Mesodermal cell (in vitro differentiated cells): ENCODE measurements around the gene ZDHHC24.
"Not testable (repeated sequence)": the region's sequence is repeated elsewhere in the genome, so short reads cannot be mapped to it uniquely, and the experiment has no call there.

Source experiments
- H3K27ac ChIP-seq: 2 replicates; pipeline ENCODE4 v1.7.0; 2013; ENCODE audit warnings: mild to moderate bottlenecking, low read depth, low read length, moderate library complexity; ENCODE audit not compliant: severe bottlenecking
- H3K36me3 ChIP-seq: 2 replicates; pipeline ENCODE4 v1.7.1; 2013; ENCODE audit warnings: mild to moderate bottlenecking, low read length, moderate library complexity; ENCODE audit not compliant: control insufficient read depth, insufficient read depth
- H3K4me1 ChIP-seq: one replicate; pipeline ENCODE4 v1.7.1; 2013; ENCODE audit warnings: mild to moderate bottlenecking, low read length; ENCODE audit not compliant: insufficient read depth, control insufficient read depth, poor library complexity, severe bottlenecking
- H3K4me3 ChIP-seq: 2 replicates; pipeline ENCODE4 v1.7.0; 2013; ENCODE audit warnings: low read length, control low read depth, mild to moderate bottlenecking; ENCODE audit not compliant: insufficient read depth, poor library complexity, severe bottlenecking; ENCODE audit errors: extremely low read depth
- H3K9me3 ChIP-seq: 2 replicates; pipeline ENCODE4 v1.7.1; 2013; ENCODE audit warnings: mild to moderate bottlenecking, low read length, moderate library complexity; ENCODE audit not compliant: control insufficient read depth
- WGBS, 2 experiments: methylation state at CpG; one replicate each; pipeline ENCODE4 v1.1.5; 2013; ENCODE audit warnings: missing lambda C conversion rate in 2 of 2; ENCODE audit not compliant: insufficient coverage in 2 of 2; 5-methylcytosine and 5-hydroxymethylcytosine counted together

Gene ZDHHC24

DNA sequence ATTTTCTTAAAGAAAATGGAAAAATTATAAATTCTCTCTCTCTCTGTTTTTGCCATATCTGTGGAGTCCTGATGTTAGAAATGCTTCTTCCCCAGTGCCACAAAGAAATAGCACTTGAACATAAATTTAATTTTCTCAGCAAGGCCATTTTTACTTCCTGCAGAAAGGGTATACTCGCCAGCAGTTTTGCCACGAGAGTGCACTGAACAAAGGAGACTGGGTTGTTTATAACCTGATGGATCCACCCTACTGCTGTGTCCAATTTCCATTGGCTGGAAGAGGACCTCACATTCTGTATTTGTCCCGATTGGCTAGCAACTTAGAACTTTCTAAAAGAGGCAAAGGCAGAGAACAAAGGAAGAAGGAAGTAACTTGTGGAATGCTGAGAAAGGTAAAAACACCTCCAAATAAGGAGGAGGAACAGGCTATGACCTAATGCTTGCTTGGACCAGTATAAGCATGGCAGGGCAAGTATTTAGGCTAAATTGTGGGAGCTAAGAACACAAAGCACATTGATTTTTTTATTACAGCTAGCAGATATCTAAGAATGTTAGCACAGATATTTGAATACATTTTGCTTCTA is 36.8 kb upstream of the ZDHHC24 start:
- not testable (repeated sequence) for H3K9me3 ChIP-seq, H3K4me1 ChIP-seq, H3K27ac ChIP-seq, H3K4me3 ChIP-seq, H3K36me3 ChIP-seq
- 89 to 93% methylated on average over 2 to 3 of the region's 3 CpGs for WGBS, 2 experiments

DNA sequence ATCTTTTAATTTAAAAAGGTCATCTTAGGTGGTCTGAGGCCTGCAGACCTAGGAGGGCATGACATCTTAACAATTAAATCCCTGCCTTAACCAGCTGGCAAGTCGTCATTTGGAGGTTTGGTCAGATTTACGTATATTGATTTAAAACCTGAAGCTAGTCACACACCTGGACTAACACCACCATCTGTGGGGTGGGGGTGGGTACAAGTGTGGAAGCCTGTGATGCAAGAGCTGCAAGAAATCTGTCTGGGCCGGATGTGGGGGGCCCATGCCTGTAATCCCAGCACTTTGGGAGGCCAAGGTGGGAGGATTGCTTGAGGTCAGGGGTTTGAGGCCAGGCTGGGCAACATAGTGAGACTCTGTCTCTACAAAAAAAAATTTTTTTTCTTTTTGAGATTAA is 35.4 kb upstream of the ZDHHC24 start:
- no peaks in the 10 kb centered on the region for H3K4me1 ChIP-seq
- H3K4me3 ChIP-seq, result no peak overlapping the region
- peaks cover 3% of the 10 kb centered on the region for H3K9me3 ChIP-seq
- no peak overlapping the region for H3K27ac ChIP-seq
- 70 to 83% methylated on average over 1 of the region's 3 CpGs for WGBS, 2 experiments
- no peaks in the 10 kb centered on the region for H3K36me3 ChIP-seq

DNA sequence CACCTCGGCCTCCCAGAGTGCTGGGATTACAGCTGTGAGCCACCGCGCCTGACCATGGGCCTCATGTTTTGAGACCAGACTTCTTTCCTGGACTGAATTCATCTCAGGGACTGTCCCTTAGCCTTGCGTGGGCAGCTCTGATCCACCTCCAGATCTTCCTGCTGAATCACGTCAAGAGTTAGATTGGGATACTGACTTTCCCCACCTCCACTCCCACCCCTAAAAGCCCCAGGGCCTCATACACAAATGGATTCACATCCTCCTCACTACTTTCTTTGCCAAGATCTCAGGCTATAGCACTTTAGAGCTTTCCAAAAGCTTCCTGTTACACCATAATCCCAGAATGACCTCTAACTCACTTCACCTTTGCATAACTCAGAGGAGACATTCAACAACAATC is 35.0 kb upstream of the ZDHHC24 start:
- no peaks in the 10 kb centered on the region for H3K36me3 ChIP-seq
- no peaks in the 10 kb centered on the region for H3K4me1 ChIP-seq
- no peak overlapping the region for H3K27ac ChIP-seq
- 89 to 92% methylated on average over 5 of the region's 5 CpGs for WGBS, 2 experiments
- H3K9me3 ChIP-seq, result peaks cover 3% of the 10 kb centered on the region
- H3K4me3 ChIP-seq, result no peak overlapping the region

DNA sequence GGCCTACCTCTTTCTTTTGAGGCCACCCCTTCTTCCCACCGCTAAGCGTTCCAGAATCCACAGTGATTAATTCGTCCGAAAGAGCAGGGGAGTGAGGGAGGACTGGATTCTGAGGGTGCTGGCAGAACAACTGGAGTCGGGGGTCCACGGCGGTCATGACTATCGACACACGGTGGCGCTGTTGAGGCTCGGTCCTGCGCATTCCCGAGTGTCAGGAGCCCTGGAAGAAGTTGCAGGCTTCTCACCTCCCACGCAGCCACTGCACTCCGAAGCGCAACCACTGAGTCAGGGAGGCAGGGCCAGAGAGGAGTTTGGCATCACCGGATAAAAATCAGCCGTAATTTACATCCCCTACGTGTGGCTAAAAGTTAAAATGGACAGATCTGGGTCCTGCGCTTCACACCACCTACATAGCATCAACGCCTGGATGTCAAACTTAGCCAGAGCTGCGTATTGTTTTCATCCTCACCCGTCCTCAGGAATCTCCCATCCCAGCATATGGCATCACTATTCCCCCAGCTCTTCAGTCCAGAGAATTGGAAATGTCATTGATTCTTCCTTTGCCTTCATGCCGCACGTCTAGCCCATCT is 33.3 kb upstream of the ZDHHC24 start:
- H3K4me1 ChIP-seq, result no peaks in the 10 kb centered on the region
- no peak overlapping the region for H3K27ac ChIP-seq
- H3K9me3 ChIP-seq, result peaks cover 3% of the 10 kb centered on the region
- H3K4me3 ChIP-seq, result no peak overlapping the region
- H3K36me3 ChIP-seq, result no peaks in the 10 kb centered on the region
- WGBS, 2 experiments, result 29 to 34% methylated on average over 18 to 23 of the region's 25 CpGs

DNA sequence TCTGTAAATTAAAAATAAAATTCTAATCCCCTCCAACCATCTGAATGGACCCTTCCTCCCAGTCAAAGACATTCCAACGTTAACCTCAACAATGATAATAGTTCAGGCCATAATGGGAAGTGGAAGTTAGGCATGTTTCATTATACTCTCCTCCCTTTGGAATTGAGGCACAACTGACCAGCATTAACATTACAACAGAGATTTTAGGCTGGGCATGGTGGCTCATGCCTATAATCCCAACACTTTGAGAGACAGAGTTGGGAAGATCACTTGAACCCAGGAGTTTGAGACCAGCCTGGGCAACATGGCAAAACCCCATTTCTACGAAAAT is 25.0 kb upstream of the ZDHHC24 start:
- Histone ChIP-seq H3K4me1 (no peaks in the 10 kb centered on the region), H3K36me3 (no peaks in the 10 kb centered on the region), H3K4me3 (no peak overlapping the region), H3K27ac (peak overlapping the region; percentile 53), H3K9me3 (no peaks in the 10 kb centered on the region)
- 93 to 100% methylated on average over 1 of the region's 2 CpGs for WGBS, 2 experiments

DNA sequence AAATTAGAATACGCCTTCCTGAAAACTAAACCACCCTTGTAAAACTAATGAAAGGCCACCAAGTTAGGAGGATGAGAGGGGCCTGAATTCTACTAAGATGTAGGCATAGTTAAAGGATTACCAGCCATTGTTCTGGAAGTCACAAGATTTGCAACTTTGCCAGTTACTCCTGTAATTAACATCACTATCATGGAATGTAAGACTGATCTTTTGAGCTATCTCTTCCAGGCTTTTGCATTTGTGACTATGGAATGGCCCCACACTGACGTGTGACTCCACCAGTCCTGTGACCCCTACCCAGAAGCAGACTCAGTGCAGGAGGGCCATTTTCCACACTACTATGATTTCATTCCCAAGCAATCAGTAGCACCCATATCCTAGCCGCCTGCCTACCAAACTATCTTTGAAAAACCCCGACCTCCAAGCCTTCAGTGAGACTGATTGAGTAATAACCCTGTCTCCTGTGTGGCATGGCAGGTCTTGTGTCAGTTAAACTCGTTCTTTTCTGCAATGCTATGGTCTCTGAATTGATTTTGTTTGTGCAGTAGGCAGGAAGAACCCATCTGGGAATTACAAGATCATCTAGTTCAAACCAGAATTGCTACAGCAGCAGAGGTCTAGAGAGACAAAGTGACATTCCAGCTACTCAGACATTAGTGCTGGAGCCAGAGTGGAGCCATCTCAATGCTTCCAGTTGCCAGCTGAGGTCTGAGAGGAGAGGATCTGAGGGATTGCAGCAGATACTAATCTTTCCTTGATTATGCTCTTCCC is 24.4 kb upstream of the ZDHHC24 start:
- Histone ChIP-seq H3K9me3 (no peaks in the 10 kb centered on the region), H3K4me3 (no peak overlapping the region), H3K36me3 (no peaks in the 10 kb centered on the region), H3K27ac (peak overlapping the region; percentile 53), H3K4me1 (no peaks in the 10 kb centered on the region)
- 38 to 40% methylated on average over 1 to 2 of the region's 5 CpGs for WGBS, 2 experiments

DNA sequence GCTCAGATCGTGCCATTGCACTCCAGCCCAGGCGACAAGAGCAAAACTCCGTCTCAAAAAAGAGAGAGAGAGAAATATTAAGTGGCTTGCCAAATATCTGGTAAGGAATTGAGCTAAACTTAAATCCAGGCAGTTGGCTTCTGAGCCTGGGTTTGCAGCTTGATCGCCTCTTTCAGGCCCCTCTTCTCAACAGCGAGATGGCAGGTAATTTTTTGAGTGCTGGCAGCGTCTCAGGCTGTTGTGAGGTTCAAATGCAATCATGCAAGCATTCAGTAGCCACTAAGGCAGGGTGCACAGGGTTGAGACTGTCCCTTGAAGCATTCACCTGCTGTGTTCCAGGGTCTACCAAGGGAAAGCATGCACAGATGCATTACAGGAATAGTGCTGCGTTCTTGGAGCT is 23.2 kb upstream of the ZDHHC24 start:
- H3K4me3 ChIP-seq, result no peak overlapping the region
- H3K4me1 ChIP-seq, result no peaks in the 10 kb centered on the region
- WGBS, 2 experiments, result 91 to 93% methylated on average over 7 of the region's 7 CpGs
- H3K36me3 ChIP-seq, result no peaks in the 10 kb centered on the region
- no peaks in the 10 kb centered on the region for H3K9me3 ChIP-seq
- no peak overlapping the region for H3K27ac ChIP-seq

DNA sequence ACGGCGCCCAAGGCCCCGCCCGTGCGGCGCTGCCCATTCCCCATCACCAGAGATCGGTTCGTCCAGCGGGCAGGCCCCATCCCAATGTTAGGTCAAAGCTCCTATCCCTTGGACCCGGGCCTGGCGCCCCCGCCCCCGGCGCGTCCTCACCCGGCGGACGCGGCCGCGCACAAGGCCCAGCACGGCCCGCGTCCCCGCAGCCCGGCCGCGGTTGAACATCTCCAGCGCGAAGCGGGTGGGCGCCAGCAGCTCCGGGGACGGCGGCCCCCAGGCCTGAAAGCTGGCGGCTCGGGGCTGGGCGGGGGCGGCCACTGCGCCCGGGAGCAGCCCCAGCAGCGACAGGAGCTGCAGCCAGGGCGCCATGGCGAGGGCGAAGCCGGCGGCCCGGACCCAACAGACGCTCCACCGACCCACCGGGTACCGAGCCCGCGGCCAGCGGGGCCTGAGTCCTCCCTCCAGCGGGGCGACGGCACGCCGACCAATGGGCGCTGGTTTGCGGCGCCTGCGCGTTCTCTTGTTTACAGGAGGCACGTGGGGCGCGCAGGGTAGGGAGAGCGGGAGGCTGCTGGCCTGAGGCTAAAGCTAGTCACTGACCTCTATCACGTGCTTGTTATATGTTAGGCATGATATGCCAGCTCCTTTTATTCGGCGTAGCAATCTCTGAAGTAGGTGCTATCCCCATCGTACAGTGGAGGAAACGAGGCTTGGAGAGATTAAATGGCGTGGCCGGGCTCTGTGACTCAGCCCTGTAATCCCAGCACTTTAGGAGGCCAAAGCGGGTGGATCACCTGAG is 22.5 kb upstream of the ZDHHC24 start, which contains the start of gene CTSF:
TSS of gene CTSF (minus strand) at position 483 of the 793 bp plus-strand sequence. CDS start at position 363, 120 bp downstream.
- no peak within 1 kb of the TSS for H3K27ac ChIP-seq
- no peaks in the 10 kb centered on the region for H3K36me3 ChIP-seq
- H3K4me1 ChIP-seq, result no peaks in the 10 kb centered on the region
- H3K4me3 ChIP-seq, result peak within 1 kb of the TSS; percentile 14
- WGBS, 2 experiments, result 92 to 95% methylated on average over 54 to 76 of the region's 77 CpGs
- no peaks in the 10 kb centered on the region for H3K9me3 ChIP-seq

DNA sequence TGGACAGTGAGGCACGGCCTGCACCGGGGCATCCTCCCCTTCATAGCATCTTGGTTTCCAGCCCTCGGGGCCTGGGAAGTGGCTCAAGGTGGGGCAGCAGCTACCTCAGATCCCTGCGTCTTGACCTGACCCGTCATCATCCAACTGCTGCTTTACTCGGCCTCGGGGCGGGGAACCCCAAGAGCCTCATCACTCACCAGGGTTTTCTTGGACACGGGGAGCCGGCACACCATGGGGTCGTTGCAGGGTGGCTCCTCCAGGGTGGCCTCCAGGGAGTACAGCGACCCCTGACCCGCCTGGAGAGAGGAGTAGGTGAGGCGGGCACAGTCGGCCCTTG is 21.9 kb upstream of the ZDHHC24 start:
- Histone ChIP-seq H3K27ac (no peak overlapping the region), H3K9me3 (no peaks in the 10 kb centered on the region), H3K4me3 (peak overlapping the region; percentile 14), H3K36me3 (no peaks in the 10 kb centered on the region), H3K4me1 (no peaks in the 10 kb centered on the region)
- WGBS, 2 experiments, result 94 to 95% methylated on average over 9 to 13 of the region's 15 CpGs

DNA sequence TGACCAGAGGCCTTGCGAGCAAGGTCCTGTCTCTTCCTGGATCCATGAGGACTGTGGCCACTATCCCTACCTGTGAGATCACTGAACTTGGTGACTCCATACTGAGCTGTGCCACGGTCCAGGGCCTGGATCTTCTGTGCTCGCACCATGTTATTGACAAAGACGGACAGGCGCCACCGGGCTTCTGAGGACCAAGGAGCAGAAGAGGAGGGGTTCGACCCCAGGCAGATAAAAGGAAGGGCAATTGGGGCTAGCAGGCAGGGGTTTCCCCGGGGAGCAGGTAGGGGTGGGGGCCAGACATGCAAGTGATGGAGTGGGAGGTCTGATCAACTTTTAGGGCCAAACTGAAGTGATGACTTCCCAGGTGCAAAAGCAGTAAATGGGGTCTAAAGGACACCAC is 20.4 kb upstream of the ZDHHC24 start:
- H3K4me3 ChIP-seq, result no peak overlapping the region
- H3K4me1 ChIP-seq, result no peaks in the 10 kb centered on the region
- 94 to 97% methylated on average over 7 to 8 of the region's 8 CpGs for WGBS, 2 experiments
- no peaks in the 10 kb centered on the region for H3K9me3 ChIP-seq
- no peaks in the 10 kb centered on the region for H3K36me3 ChIP-seq
- no peak overlapping the region for H3K27ac ChIP-seq
